Lung microvascular endothelial cell (primary cell): ENCODE data around the gene FNDC3B. TPM values are rescaled to one million over a fixed set of nuclear protein-coding genes. Genes with fewer than 3 reads are reported as not detected.

ENCODE experiments used
- DNase-seq, 2 donors: peaks; one replicate each; pipeline versions ENCODE4 v3.0.0 to v3.0.0-alpha.2; 2010; ENCODE audit warnings: low read depth in 2 of 2
- total RNA-seq: library from RNA; depleted of rRNA; stranded (reverse); fragments of >200 nt; gene quantifications from 2 replicates; pipeline ENCODE4 v1.2.1, GENCODE V29; 2014

FNDC3B gene
- total RNA-seq, 1 donor from 2014 or later, result 74.6 TPM

GRCh38 chr3:172280406-172281051 is 241.2 kb downstream of the FNDC3B start:
- peak; percentile 11 to 53 for DNase-seq

- DNase-seq, result no peak
These were observed 242.5 kb downstream of the FNDC3B start for GRCh38 chr3:172281884-172282283.

- no peak for DNase-seq
These were observed 243.5 kb downstream of the FNDC3B start for GRCh38 chr3:172282850-172283249.

GRCh38 chr3:172283841-172284357 is 244.5 kb downstream of the FNDC3B start:
- no peak for DNase-seq

GRCh38 chr3:172285844-172286243 is 246.5 kb downstream of the FNDC3B start:
- DNase-seq, result no peak

- DNase-seq, result no peak
These were observed 247.3 kb downstream of the FNDC3B start for GRCh38 chr3:172286548-172287148.

GRCh38 chr3:172287937-172288477 is 248.6 kb downstream of the FNDC3B start:
- no peak for DNase-seq

- DNase-seq, result no peak
These were observed 249.3 kb downstream of the FNDC3B start for GRCh38 chr3:172288651-172289050.

GRCh38 chr3:172289583-172289982 is 250.2 kb downstream of the FNDC3B start:
- DNase-seq, result peak; percentile 64 to 77

- DNase-seq, result peak in 1 of 2 donors; percentile 59
These were observed 251.1 kb downstream of the FNDC3B start for GRCh38 chr3:172290457-172290856.

GRCh38 chr3:172291650-172292049 is 252.3 kb downstream of the FNDC3B start:
- no peak for DNase-seq

- no peak for DNase-seq
These were observed 253.0 kb downstream of the FNDC3B start for GRCh38 chr3:172292422-172292821.

- DNase-seq, result no peak
These were observed 253.7 kb downstream of the FNDC3B start for GRCh38 chr3:172293093-172293492.

- DNase-seq, result no peak
These were observed 254.9 kb downstream of the FNDC3B start for GRCh38 chr3:172294223-172294806.

GRCh38 chr3:172296248-172296974 is 257.0 kb downstream of the FNDC3B start:
- DNase-seq, result no peak

GRCh38 chr3:172296975-172297332 is 257.6 kb downstream of the FNDC3B start:
- no peak for DNase-seq

GRCh38 chr3:172298247-172298646 is 258.9 kb downstream of the FNDC3B start:
- DNase-seq, result no peak

- DNase-seq, result no peak
These were observed 260.8 kb downstream of the FNDC3B start for GRCh38 chr3:172300187-172300586.

- no peak for DNase-seq
These were observed 261.5 kb downstream of the FNDC3B start for GRCh38 chr3:172300862-172301261.

GRCh38 chr3:172302203-172302602 is 262.8 kb downstream of the FNDC3B start:
- no peak for DNase-seq

GRCh38 chr3:172303181-172303580 is 263.8 kb downstream of the FNDC3B start:
- DNase-seq, result no peak
